Gastroesophageal sphincter (tissue), 3 donors: ENCODE results near the gene DNAH11.

Source experiments
- CTCF ChIP-seq, 4 experiments: fragments of 200-600 bp in 2 of 4; fragments of 450-650 bp in 2 of 4; sonication (generic) in 1 of 4; IDR thresholded peaks; one replicate each; pipeline ENCODE4 v1.5.1; 2017 to 2019; ENCODE audit warnings: antibody characterized with exemption in 4 of 4, mild to moderate bottlenecking in 2 of 4, moderate library complexity in 2 of 4
- EP300 ChIP-seq: sonication (generic); formaldehyde crosslinking; IDR thresholded peaks from one replicate; pipeline ENCODE4 v1.6.1; 2017; ENCODE audit warnings: antibody characterized with exemption, mild to moderate bottlenecking
- POLR2AphosphoS5 ChIP-seq: sonication (generic); formaldehyde crosslinking; IDR thresholded peaks from one replicate; pipeline ENCODE4 v1.6.1; 2017; ENCODE audit warnings: antibody characterized with exemption

- TF ChIP-seq CTCF (IDR thresholded peaks at IDR 0.05) (no peak), EP300 (no peak), POLR2AphosphoS5 (no peak)
Observed at GRCh38 chr7:21653623-21654022, 110.8 kb downstream of the DNAH11 start.
